ENCODE results near the gene MRPL10. TPM values are rescaled to one million over a fixed set of nuclear protein-coding genes. Genes with fewer than 3 reads are reported as not detected.

The MRPL10 gene
- polyA plus RNA-seq, 2 of the 4 experiments (the other 2 are of a cell fraction): 62.8 to 97.7 TPM

DNA sequence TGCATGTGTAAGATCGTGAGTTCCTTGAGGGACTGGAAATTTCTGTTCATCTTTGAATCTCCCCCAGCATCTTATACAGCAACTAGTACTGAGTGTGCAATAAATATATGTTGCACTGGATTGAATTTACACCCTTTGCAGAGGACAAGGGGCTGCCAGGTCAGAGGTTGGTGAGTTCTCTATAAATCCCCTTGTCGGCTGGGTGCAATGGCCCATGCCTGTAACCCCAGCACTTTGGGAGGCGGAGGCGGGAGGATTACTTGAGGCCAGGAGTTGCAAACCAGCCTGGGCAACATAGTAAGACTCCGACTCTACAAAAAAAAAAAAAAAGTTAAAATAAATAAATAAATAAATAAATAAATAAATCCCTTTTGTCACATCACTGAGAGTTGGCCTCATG is 29.0 kb upstream of the MRPL10 start:
- H3K9me3 ChIP-seq: peaks cover 10% of the 10 kb centered on the region; the same call in 1 of the 3 replicates
- no peak overlapping the region for H3K4me3 ChIP-seq
- DNase-seq (ENCODE audit: low read depth in 1 of 2, low spot score in 1 of 2) (no peak), FAIRE-seq (no peak), ATAC-seq (no peak)
- H3K27ac ChIP-seq: no peak overlapping the region
- no peak overlapping the region for H3K4me2 ChIP-seq
- TF ChIP-seq HOXB5 (CRISPR knock-in tag; IDR thresholded peaks at IDR 0.05) (no peak), NPAS2 (CRISPR knock-in tag; IDR thresholded peaks at IDR 0.05; ENCODE audit: borderline replicate concordance) (no peak), TP53 (CRISPR knock-in tag; IDR thresholded peaks at IDR 0.05) (no peak), FOSB (CRISPR knock-in tag; IDR thresholded peaks at IDR 0.05) (no peak), HEYL (CRISPR knock-in tag; IDR thresholded peaks at IDR 0.05) (no peak), NR3C1 (IDR thresholded peaks at IDR 0.05) (no peak), ESRRA (IDR thresholded peaks at IDR 0.05; ENCODE audit: borderline replicate concordance, low read length) (no peak), CEBPB (IDR thresholded peaks at IDR 0.05) (no peak), ZFP36 (IDR thresholded peaks at IDR 0.05; ENCODE audit: borderline replicate concordance, partially characterized antibody) (no peak), SREBF2 (IDR thresholded peaks at IDR 0.05) (no peak), FOSL2 (IDR thresholded peaks at IDR 0.05) (no peak), FOSL2 (CRISPR knock-in tag; IDR thresholded peaks at IDR 0.05) (no peak)
- TF ChIP-seq, protein P1, sequence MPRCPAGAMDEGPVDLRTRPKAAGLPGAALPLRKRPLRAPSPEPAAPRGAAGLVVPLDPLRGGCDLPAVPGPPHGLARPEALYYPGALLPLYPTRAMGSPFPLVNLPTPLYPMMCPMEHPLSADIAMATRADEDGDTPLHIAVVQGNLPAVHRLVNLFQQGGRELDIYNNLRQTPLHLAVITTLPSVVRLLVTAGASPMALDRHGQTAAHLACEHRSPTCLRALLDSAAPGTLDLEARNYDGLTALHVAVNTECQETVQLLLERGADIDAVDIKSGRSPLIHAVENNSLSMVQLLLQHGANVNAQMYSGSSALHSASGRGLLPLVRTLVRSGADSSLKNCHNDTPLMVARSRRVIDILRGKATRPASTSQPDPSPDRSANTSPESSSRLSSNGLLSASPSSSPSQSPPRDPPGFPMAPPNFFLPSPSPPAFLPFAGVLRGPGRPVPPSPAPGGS (IDR thresholded peaks at IDR 0.05): no peak
- TF ChIP-seq, protein P2, sequence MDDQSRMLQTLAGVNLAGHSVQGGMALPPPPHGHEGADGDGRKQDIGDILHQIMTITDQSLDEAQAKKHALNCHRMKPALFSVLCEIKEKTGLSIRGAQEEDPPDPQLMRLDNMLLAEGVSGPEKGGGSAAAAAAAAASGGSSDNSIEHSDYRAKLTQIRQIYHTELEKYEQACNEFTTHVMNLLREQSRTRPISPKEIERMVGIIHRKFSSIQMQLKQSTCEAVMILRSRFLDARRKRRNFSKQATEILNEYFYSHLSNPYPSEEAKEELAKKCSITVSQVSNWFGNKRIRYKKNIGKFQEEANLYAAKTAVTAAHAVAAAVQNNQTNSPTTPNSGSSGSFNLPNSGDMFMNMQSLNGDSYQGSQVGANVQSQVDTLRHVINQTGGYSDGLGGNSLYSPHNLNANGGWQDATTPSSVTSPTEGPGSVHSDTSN (IDR thresholded peaks at IDR 0.05): no peak
- 94% methylated on average over 5 of the region's 5 CpGs for WGBS (ENCODE audit: missing lambda C conversion rate)
- ChIA-PET CTCF (interaction anchor here (0.8 to 36.3 kb wide), 7 partner anchors 10 to 634 kb away, joined by 3 to 1860 read pairs (median 4); partner anchors contain the start of genes CDK5RAP3, SCRN2, SP2 and SP6), POLR2A (no interaction called here)
- H3K4me1 ChIP-seq: peaks cover 15% of the 10 kb centered on the region

DNA sequence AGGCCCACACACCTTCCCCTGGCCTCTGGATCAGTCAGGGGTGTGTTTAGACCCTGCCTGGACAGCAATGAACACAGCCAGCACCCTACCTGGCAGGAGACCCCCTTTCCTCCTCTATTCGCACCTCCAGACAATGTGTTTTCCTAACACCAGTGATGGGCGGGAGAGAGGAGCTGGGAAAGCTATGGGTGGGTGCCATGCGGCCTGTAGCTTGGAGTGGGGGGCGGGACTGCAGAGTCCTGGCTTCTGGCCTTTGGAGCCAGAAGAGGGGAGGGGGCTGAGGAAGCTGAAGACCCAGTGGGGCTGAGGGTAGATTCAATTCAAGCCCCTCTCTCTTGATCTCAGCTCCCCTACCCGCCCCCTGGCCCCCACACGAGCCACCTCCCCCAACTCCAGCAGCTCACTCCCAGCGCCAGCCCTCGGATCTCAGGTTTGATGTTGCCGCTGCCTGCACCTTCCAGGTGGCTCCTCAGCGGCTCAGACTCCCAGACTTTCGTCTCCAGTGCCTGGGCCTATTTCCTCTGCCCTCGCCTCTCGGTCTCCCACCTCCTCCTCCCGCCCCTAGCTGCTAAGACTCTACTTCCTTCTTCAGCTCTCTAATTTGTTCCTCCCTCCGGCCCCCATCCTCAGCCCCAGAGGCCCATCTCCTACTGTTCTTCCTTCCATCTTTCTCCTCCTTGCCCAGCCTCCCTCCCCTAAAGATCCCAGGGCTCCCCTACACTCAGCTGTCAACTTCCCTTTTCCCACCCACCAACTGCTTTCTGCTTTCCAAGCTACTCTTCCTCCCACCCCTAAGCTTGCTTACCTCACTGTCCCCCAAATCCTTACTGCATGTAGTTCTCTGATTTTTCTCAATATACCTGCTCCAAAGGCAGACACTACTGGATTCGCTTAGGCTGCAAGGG is 26.5 kb upstream of the MRPL10 start:
- TF ChIP-seq ESRRA (IDR thresholded peaks at IDR 0.05; ENCODE audit: borderline replicate concordance, low read length) (no peak), NR3C1 (IDR thresholded peaks at IDR 0.05) (no peak), EHF (CRISPR knock-in tag; IDR thresholded peaks at IDR 0.05) (no peak), CHD2 (IDR thresholded peaks at IDR 0.05; ENCODE audit: low read length, partially characterized antibody) (no peak), GATA3 (IDR thresholded peaks at IDR 0.05; ENCODE audit: borderline replicate concordance) (no peak)
- TF ChIP-seq, protein P2 (IDR thresholded peaks at IDR 0.05): no peak
- TF ChIP-seq, protein P3, sequence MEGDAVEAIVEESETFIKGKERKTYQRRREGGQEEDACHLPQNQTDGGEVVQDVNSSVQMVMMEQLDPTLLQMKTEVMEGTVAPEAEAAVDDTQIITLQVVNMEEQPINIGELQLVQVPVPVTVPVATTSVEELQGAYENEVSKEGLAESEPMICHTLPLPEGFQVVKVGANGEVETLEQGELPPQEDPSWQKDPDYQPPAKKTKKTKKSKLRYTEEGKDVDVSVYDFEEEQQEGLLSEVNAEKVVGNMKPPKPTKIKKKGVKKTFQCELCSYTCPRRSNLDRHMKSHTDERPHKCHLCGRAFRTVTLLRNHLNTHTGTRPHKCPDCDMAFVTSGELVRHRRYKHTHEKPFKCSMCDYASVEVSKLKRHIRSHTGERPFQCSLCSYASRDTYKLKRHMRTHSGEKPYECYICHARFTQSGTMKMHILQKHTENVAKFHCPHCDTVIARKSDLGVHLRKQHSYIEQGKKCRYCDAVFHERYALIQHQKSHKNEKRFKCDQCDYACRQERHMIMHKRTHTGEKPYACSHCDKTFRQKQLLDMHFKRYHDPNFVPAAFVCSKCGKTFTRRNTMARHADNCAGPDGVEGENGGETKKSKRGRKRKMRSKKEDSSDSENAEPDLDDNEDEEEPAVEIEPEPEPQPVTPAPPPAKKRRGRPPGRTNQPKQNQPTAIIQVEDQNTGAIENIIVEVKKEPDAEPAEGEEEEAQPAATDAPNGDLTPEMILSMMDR (IDR thresholded peaks at IDR 0.05): no peak
- Histone ChIP-seq H3K9me3 (no peaks in the 10 kb centered on the region), H3K4me3 (no peak overlapping the region), H3K4me2 (no peak overlapping the region), H3K27ac (no peak overlapping the region; a peak in 1 of 6 replicates), H3K4me1 (peaks cover 5% of the 10 kb centered on the region)
- no peak for ATAC-seq
- FAIRE-seq: no peak
- ChIA-PET POLR2A (interaction anchor here (0.6 kb wide), 1 partner anchor 166 kb away, joined by 3 read pairs; no protein-coding TSS in a partner anchor), CTCF (interaction anchor here (0.6 to 36.3 kb wide), 11 partner anchors 13 to 1334 kb away, joined by 3 to 1860 read pairs (median 3); partner anchors contain the start of genes LRRC46, MRPL10, SCRN2 and SP2)
- DNase-seq (ENCODE audit: low read depth in 1 of 2, low spot score in 1 of 2): no peak
- WGBS (ENCODE audit: missing lambda C conversion rate): 89% methylated on average over 14 of the region's 16 CpGs
